HG02840 (cell line): ENCODE results near the gene CLUH.
"Not testable (repeated sequence)": the region's sequence is repeated elsewhere in the genome, so short reads cannot be mapped to it uniquely, and the experiment has no call there.

Experiments used
- ATAC-seq: cut with Tn5 transposase; IDR thresholded peaks from one replicate; pipeline ENCODE4 v1.9.1; 2021; ENCODE audit warnings: mild to moderate bottlenecking, moderate library complexity, moderate number of reproducible peaks; ENCODE audit not compliant: unreplicated experiment, low FRiP score

The CLUH gene

DNA sequence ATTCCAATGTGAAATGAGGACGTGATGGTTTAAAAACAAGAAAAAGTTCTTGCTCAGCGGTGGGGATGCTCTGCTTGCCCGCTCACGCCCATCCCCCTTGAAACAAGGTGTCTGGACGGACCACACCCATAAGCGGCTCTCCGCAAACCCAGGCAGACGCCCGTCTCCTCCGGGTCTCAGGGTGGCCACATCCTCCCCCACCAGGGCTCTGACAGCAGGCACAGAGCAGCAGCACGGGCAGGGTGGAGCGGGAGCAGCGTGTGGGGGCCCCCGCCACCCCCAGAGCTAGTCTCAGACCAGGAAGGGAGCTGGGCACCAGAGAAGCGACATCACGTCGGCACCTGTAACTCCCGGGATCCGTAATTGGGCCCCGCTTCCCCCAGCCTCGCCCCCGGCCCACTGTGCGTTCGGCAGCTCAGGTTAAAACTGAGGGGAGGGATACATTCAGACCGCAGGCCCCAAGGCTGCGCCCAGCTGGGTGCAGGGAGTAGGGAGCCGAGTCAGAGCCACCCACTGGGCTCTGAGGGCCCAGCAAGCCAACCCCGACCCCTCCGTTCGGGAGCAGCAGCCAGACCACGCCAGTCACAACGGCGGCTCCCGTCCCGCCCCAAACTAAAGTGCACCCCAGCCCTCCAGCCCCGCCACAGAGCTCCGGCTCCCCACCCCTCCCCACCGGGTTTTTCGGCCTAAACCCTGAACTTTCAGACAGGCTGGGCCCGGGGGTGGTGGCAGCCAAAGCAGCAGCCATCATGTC lies 22.0 kb downstream of the CLUH start:
- ATAC-seq = no peak

DNA sequence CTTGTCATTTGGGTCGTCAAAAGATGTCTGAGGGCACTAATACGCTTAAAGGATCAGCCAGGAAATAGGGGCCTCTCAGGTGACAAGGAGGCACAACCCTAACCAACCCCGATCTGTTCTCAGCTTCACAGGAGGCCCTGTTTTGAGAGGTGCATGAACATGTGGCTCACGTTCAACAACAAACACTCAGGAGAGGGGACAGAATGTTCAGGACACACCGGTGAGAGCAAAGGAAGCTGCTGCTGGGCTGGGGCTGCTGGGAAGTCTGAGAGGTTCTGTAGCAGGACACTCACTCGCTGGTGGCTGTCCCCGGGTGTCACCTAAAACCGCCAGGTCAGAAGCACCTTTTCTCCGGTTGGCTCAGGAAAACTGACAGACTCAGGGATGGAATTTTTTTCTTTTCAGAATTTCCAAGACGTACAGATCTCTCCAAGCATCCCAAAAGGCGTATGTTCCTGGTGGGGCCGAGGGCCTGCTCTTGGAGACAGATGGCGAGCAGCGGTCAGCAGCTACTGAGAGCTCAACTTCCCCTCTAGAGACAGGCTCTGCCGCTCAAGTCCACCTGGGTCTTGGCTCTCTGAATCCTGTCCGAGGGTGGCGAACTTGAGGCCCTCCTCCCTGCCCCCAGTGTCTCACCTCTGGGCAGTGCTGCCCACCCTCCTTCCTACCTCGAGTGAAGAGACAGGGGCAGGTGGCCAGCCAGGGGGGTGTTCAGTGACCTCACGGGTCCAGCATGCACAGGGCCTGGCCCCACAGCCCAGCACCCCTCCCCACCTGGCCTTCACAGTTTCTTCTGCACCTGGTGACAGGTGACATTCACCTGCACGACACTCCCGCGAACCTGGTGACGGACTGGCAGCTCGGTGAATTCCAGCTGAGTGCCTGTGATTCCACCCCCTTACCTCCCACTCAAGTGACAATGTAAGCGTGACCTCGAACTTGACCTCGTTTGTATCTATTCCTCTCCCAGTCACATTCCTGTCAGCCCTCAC lies 22.9 kb downstream of the CLUH start:
- ATAC-seq = no peak

DNA sequence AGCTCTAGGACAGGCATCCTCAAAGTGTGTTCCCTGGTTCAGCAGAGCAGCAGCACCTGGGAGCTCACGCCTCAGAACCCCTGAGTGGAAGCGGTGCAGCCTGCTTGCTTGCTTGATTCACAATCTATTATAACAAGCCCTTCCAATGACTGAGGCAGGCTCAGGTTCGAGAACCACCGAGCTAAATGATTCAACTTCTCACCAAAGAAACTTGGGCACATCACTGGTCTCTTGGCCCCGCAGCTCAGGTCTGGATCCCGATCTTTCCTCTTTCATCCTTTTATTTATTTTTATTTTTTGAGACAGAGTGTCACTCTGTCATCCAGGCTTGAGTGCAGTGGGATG lies 24.5 kb downstream of the CLUH start:
- ATAC-seq = no peak

DNA sequence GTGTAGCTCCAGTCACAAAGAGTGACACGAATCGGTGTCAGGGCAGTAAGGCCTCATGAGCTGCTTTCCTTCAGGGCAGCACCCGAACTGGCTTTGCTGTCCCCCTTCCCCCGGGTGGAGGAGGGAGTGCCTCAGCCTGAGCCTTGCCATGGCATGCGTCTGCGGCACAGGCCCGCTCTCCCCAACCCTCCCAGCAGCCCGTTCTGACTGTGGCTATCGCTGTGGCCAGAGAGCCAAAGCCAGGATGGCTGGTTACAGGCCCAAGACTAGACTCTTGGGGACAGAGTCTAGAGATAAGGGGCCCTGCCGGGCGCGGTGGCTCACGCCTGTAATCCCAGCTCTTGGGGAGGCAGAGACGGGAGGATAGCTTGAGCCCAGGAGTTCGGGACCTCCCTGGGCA lies 25.9 kb downstream of the CLUH start:
- ATAC-seq = no peak

DNA sequence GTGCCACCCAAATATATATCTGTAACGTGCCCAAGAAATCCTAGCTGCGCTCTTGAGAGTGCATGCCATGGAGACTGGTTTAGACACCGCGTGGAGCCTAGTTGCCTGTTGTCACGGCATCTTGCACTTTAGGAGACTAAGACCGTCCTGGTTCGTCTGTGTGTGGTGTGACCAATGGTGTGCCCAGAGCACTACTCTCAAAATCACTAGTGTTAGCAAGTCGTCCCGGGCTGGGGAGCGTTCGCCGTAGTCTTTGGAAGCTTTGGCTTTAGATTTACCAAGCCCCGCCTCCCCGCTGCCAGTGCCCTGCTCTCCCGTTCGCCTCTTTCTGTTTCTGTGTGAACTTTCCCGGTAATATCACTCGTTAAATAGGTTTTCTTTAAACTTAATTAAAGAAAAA lies 27.0 kb downstream of the CLUH start:
- ATAC-seq = no peak

DNA sequence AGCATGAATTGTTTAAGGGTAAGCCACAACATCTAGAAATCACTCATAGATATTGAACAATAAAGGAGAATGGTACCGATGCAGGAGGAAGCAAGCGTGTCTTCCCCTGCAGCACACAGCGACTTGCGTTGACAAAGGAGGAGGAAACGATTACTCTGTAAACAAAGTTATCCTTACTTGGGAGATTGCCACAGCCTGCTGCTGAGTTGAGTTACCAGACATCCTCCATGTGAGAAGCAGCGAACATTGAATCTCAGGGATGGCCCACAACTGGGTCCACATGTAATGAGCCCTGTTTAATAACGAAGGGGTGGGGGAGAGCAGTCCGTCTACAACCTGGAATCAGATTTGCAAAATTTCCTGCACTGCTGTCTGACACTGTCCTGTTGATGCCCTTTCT lies 27.7 kb downstream of the CLUH start:
- no peak for ATAC-seq

DNA sequence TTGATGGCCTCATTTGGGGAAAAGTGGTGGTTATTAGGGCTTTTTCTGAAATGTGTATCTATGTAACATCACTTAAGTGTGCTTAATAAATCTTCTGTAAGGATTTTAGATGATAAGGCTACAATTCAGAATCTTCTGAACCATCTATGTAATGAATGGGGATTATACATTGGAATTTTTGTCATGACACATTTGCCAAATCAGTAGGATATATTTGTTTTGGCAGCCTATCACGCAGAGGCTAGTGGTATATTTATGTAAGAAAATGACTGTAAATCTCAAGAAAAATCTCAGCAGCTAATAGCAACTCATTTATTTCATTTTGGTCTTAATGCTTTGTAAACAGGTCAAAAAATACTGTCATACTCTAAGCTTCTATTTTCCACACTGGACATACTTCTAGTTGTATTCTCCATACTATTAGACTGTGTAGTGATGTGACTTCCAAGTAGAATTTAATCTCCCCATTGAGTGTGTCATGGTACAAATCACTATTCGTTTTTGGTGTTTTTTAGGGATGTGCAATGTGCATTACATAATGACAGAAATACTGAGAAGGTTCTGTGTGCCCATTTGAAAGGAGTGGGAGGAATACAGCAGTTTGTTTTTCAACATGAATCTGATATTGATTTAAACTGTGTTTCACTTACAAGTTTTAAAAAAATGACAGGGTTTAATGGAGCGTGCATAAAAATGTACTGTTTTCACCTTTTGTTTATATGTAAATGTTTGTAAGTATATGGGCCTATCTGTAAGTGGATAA lies 29.2 kb downstream of the CLUH start:
- ATAC-seq = no peak

DNA sequence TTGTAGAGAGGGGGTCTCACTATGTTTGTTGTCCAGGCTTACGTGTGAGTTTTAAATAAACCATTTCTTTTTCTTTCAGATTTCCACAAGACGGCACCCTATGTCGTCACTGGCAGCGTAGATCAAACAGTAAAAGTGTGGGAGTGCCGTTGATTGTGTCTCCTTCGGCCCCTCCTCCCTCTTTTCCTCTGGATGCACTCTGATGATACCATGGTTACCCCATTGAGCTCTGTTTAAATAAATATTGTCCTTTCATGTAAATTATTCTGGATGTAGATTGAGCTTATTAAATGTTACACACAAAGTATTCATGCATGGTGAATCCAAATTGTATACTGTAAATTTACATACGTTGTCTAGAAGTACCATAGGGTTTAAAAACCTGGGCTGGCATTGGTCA lies 29.9 kb downstream of the CLUH start:
- no peak for ATAC-seq

DNA sequence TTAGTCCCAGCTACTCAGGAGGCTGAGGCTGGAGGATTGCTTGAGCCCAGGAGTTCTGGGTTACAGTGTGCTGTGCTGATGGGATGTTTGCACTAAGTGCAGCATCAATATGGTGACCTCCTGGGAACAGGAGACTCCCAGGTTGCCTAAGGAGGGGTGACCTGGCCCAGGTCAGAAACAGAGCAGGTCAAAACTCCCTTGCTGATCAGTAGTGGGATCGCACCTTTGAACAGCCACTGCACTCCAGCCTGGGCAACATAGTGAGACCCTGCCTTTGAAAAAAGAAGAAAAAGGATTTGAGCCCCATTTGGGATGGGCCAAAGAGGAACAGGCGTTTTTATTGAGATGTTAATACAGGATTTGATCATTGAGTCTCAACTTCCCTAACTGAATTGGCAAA lies 30.6 kb downstream of the CLUH start:
- no peak for ATAC-seq

DNA sequence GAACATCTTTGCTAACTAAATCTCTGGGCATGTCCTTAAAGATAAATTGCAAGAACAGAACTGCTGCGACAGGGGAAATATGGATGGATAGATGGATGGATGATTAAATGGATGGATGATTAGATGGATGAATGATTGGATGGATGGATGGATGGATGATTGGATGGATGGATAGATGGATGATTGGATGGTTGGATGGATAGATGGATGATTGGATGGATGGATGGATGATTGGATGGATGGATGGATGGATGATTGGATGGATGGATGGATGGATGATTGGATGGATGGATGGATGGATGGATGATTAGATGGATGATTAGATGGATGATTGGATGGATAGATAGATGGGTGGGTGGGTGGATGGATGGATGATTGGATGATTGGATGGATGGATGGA lies 32.3 kb downstream of the CLUH start:
- not testable (repeated sequence) for ATAC-seq

DNA sequence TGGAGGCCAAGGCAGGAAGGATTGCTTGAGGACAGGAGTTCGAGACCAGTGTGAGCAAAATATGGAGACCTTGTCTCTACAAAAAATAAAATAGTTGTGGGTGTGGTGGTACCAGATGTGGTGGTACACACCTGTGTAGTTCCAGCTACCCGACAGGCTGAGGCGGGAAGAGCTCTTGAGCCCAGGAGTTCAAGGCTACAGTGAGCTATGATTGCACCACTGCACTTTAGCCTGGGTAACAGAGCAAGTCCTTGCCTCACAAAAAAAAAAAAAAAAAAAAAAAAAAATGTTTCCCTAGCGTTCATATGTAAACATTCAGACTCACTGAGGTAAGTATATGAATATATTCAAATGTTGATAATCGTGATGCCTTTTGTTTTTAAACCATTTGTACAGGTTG lies 39.5 kb downstream of the CLUH start:
- no peak for ATAC-seq

DNA sequence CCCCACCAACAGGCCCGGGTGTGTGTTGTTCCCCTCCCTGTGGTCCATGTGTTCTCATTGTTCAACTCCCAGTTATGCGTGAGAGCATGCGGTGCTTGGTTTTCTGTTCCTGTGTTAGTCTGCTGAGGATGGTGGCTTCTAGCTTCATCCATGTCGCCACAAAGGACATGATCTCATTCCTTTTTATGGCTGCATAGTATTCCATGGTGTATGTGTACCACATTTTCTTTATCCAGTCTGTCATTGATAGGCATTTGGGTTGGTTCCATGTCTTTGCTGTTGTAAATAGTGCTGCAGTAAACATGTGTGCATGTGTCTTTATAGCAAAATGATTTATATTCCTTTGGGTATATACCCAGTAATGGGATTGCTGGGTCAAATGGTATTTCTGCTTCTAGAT lies 51.2 kb downstream of the CLUH start:
- not testable (repeated sequence) for ATAC-seq

DNA sequence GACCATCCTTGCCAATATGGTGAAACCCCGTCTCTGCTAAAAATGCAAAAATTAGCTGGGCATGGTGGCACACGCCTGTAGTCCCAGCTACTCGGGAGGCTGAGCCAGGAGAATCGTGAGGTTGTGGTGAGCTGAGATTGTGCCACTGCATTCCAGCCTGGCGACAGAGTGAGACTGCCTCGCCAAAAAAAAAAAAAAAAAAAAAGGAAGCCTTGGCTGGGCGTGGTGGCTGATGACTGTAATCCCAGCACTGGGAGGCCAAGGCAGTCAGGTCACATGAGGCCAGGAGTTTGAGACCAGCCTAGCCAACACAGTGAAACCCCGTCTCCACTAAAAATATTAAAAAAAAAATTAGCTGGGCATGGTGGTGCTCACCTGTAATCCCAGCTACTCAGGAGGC lies 52.2 kb downstream of the CLUH start:
- not testable (repeated sequence) for ATAC-seq

DNA sequence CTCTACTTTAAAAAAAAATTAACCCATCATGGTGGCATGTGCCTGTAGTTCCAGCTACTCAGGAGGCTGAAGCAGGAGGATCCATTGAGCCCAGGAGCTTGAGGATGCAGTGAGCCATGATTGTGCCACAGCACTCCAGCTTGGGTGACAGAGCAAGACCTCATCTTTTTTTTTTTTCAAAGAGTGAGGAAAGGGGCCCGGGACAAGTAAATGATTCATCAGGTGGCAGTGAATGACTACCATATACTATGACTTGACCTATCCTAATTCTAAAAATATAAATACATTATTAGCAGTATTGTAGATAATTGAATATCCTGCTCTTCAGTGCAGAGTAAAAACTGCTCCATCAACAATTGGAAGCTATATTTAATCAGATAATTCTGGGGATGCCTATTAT lies 55.3 kb downstream of the CLUH start:
- no peak for ATAC-seq

DNA sequence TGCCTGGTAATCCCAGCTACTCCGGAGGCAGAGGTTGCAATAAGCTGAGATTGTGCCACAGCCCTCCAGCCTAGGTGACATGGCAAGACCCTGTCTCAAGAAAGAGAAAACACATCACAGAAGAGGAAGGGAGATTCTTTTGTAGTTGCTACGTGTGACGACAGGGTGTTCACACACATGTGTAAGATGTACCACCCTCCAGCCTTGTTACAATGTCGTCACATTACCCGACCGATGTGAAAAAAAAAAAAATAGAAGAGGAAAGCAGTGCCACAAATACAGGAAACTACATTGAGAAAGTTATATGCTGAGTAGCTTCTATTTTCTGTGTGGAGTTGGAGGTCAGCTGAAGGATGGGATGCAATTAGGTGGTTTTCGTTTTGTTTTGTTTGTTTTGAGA lies 56.0 kb downstream of the CLUH start:
- ATAC-seq = no peak

DNA sequence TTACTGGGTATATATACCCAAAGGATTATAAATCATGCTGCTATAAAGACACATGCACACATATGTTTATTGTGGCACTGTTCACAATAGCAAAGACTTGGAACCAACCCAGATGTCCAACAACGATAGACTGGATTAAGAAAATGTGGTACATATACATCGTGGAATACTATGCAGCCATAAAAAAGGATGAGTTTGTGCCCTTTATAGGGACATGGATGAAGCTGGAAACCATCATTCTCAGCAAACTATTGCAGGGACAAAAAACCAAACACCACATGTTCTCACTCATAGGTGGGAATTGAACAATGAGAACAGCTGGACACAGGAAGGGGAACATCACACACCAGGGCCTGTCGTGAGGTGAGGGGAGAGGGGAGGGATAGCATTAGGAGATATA lies 58.7 kb downstream of the CLUH start:
- not testable (repeated sequence) for ATAC-seq

DNA sequence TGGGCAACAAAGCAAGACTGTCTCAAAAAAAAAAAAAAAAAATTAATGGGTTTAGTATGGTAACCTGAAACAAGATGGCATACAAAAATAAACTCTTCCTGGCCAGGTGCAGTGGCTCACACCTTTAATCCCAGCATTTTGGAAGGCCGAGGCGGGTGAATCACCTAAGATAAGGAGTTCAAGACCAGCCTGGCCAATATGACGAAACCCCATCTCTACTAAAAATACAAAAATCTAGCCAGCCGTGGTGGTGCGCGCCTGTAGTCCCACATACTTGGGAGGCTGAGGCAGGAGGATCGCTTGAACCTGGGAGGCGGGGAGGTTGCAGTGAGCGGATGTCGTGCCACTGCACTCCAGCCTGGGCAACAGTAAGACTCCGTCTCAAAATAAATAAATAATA lies 62.4 kb downstream of the CLUH start:
- ATAC-seq = no peak

DNA sequence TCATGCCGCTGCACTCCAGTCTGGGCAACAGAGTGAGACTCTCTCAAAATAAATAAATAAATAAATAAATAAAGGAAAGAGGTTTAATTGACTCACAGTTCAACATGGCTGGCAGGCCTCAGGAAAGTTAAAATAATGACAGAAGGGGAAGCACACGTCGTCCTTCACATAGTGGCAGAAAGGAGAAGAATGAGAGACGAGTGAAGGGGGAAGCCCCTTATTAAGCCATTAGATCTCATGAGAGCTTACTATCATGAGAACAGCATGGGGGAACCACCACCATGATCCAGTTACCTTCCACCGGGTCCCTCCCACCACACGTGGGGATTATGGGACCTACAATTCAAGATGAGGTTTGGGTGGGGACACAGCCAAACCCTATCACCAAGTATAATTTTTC lies 63.6 kb downstream of the CLUH start:
- ATAC-seq = no peak

DNA sequence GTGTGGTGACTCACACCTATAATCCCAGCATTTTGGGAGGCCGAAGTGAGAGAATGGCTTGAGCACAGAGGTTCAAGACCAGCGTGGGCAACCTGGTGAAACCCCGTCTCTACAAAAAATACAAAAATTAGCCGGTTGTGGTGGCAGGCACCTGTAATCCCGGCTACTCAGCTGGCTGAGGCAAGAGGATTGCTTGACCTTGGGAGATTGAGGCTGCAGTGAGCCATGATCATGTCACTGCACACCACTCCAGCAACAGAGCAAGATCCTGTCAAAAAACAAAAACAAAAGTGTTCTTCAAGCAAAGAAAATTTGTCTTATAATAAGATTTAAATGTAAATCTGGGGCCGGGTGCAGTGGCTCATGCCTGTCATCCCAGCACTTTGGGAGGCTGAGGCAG lies 66.6 kb downstream of the CLUH start:
- no peak for ATAC-seq
